ENCODE measurements around the gene MAP4K2. TPM values are rescaled to one million over a fixed set of nuclear protein-coding genes. Genes with fewer than 3 reads are reported as not detected.

Gene MAP4K2
- total and polyA plus RNA-seq, 2 of the 13 experiments (the other 11 are each of a cell fraction or from before 2014, with no cell fraction given), result 8.3 to 17.6 TPM

- FAIRE-seq, result no peak
- no peak overlapping the region for H2AFZ ChIP-seq (ENCODE audit: low read length)
- ATAC-seq, result no peak
- H3K4me1 ChIP-seq (ENCODE audit: insufficient read depth, low read length), result no peaks in the 10 kb centered on the region
- H3K27ac ChIP-seq (ENCODE audit: extremely low read length, insufficient read depth, low read length), result no peak overlapping the region
- H3K27me3 ChIP-seq (ENCODE audit: control insufficient read depth in 1 of 2, insufficient read depth in 2 of 2, low read length in 2 of 2), result no peaks in the 10 kb centered on the region; a peak in 1 of 5 replicates
- 83% methylated on average over 21 of the region's 29 CpGs for WGBS (ENCODE audit: low lambda C conversion rate)
- intact Hi-C loops (cut with micrococcal nuclease; ENCODE audit: unreplicated experiment), result no loop called here
- ChIA-PET CTCF (ENCODE audit: low intra/inter-chr PET ratio, low total read pairs) (no interaction called here), POLR2A (interaction anchor here (0.6 to 1.0 kb wide), 2 partner anchors 8 to 18 kb away, joined by 3 to 4 read pairs; no protein-coding TSS in a partner anchor)
- BruUV-seq (replicated peaks), result no TSS peak
- H4K20me1 ChIP-seq (ENCODE audit: insufficient read depth, low read length), result no peaks in the 10 kb centered on the region
- in situ Hi-C loops (cut with HindIII; ENCODE audit: extremely low pct_ligation_motif_present, low pct_unique_long_range_greater_than_20kb), result no loop called here
- no peak overlapping the region for H3K4me2 ChIP-seq (ENCODE audit: low read depth, low read length)
- no peaks in the 10 kb centered on the region for H3K36me3 ChIP-seq (replicated peaks in 1 of 2; ENCODE audit: control insufficient read depth in 1 of 2, insufficient read depth in 2 of 2, low read length in 2 of 2)
- no peak overlapping the region for H3K4me3 ChIP-seq (replicated peaks in 1 of 3; ENCODE audit: insufficient read depth in 1 of 3, low read depth in 2 of 3, low read length in 3 of 3)
- DNase-seq (ENCODE audit: low spot score), result no peak
- TF ChIP-seq FLYWCH1 (CRISPR knock-in tag; IDR thresholded peaks at IDR 0.05), result no peak
- no peaks in the 10 kb centered on the region for H3K9me3 ChIP-seq (ENCODE audit: low read length)
- no peaks in the 10 kb centered on the region for H3K79me2 ChIP-seq (ENCODE audit: insufficient read depth, low read length)
- no peak overlapping the region for H3K9ac ChIP-seq (ENCODE audit: insufficient read depth, low read depth, low read length)
Measured at GRCh38 chr11:64834723-64835615, 32.0 kb upstream of the MAP4K2 start.

- Histone ChIP-seq H3K9ac (ENCODE audit: insufficient read depth, low read depth, low read length) (no peak overlapping the region), H3K9me3 (ENCODE audit: low read length) (no peaks in the 10 kb centered on the region), H3K4me3 (replicated peaks in 1 of 3; ENCODE audit: insufficient read depth in 1 of 3, low read depth in 2 of 3, low read length in 3 of 3) (no peak overlapping the region), H3K27ac (ENCODE audit: extremely low read length, insufficient read depth, low read length) (no peak overlapping the region), H3K27me3 (ENCODE audit: control insufficient read depth in 1 of 2, insufficient read depth in 2 of 2, low read length in 2 of 2) (no peaks in the 10 kb centered on the region), H3K79me2 (ENCODE audit: insufficient read depth, low read length) (no peaks in the 10 kb centered on the region), H4K20me1 (ENCODE audit: insufficient read depth, low read length) (no peaks in the 10 kb centered on the region), H3K4me1 (ENCODE audit: insufficient read depth, low read length) (no peaks in the 10 kb centered on the region), H3K36me3 (replicated peaks in 1 of 2; ENCODE audit: control insufficient read depth in 1 of 2, insufficient read depth in 2 of 2, low read length in 2 of 2) (no peaks in the 10 kb centered on the region), H2AFZ (ENCODE audit: low read length) (no peak overlapping the region), H3K4me2 (ENCODE audit: low read depth, low read length) (no peak overlapping the region)
- CTCF ChIA-PET (ENCODE audit: low intra/inter-chr PET ratio, low total read pairs), result no interaction called here
- FAIRE-seq (no peak), ATAC-seq (no peak), DNase-seq (ENCODE audit: low spot score) (no peak)
- no TSS peak for BruUV-seq (replicated peaks)
- intact Hi-C loops (cut with micrococcal nuclease; ENCODE audit: unreplicated experiment), result no loop called here
- POLR2A ChIA-PET, result interaction anchor here (1.0 kb wide), 1 partner anchor 9 kb away, joined by 4 read pairs; no protein-coding TSS in a partner anchor
- no peak for TF ChIP-seq RBM39 (IDR thresholded peaks at IDR 0.05; ENCODE audit: low read depth, low read length, poor library complexity, severe bottlenecking)
- TF ChIP-seq RFX1 (IDR thresholded peaks at IDR 0.05), result 0 out of 2 replicates have a peak, but pooled peaks have one; percentile 7
- TF ChIP-seq ZNF790 (CRISPR knock-in tag; IDR thresholded peaks at IDR 0.05; ENCODE audit: borderline replicate concordance), result no peak
- 94% methylated on average over 11 of the region's 25 CpGs for WGBS (ENCODE audit: low lambda C conversion rate)
- in situ Hi-C loops (cut with HindIII; ENCODE audit: extremely low pct_ligation_motif_present, low pct_unique_long_range_greater_than_20kb), result no loop called here
Measured at GRCh38 chr11:64834031-64834722, 31.2 kb upstream of the MAP4K2 start.
